HG03520 (cell line): ENCODE data around the gene SGCE.

ENCODE experiments used
- ATAC-seq: cut with Tn5 transposase; IDR thresholded peaks from one replicate; pipeline ENCODE4 v1.9.1; 2021; ENCODE audit warnings: mild to moderate bottlenecking, moderate library complexity; ENCODE audit not compliant: unreplicated experiment

SGCE gene

GRCh38 chr7:94660006-94660405, 4.1 kb upstream of the SGCE start:
- no peak for ATAC-seq

GRCh38 chr7:94658826-94659225, 2.9 kb upstream of the SGCE start:
- ATAC-seq, result no peak

GRCh38 chr7:94657771-94658693, 2.1 kb upstream of the SGCE start:
- peak; percentile 84 for ATAC-seq

- no peak for ATAC-seq
These were observed 1.2 kb upstream of the SGCE start for GRCh38 chr7:94656925-94657731.

- ATAC-seq, result no peak
These were observed 658 bp upstream of the SGCE start for GRCh38 chr7:94656658-94656924.

GRCh38 chr7:94655126-94655847, 646 bp downstream of the SGCE start:
- ATAC-seq, result no peak

- no peak for ATAC-seq
These were observed 1.2 kb downstream of the SGCE start for GRCh38 chr7:94654783-94655125.

GRCh38 chr7:94650147-94651051, 5.5 kb downstream of the SGCE start:
- no peak for ATAC-seq

GRCh38 chr7:94649450-94649849, 6.5 kb downstream of the SGCE start:
- peak; percentile 70 for ATAC-seq

GRCh38 chr7:94648731-94649130, 7.2 kb downstream of the SGCE start:
- ATAC-seq, result no peak

- ATAC-seq, result no peak
These were observed 8.6 kb downstream of the SGCE start for GRCh38 chr7:94647295-94647694.

GRCh38 chr7:94643771-94644545, 12.0 kb downstream of the SGCE start:
- ATAC-seq, result no peak

GRCh38 chr7:94642838-94643653, 12.9 kb downstream of the SGCE start:
- ATAC-seq, result no peak

GRCh38 chr7:94639384-94639783, 16.5 kb downstream of the SGCE start:
- ATAC-seq, result no peak

- ATAC-seq, result no peak
These were observed 20.2 kb downstream of the SGCE start for GRCh38 chr7:94635687-94636086.

- ATAC-seq, result no peak
These were observed 21.4 kb downstream of the SGCE start for GRCh38 chr7:94634502-94634901.

GRCh38 chr7:94633687-94634086, 22.2 kb downstream of the SGCE start:
- no peak for ATAC-seq

- no peak for ATAC-seq
These were observed 23.0 kb downstream of the SGCE start for GRCh38 chr7:94633014-94633341.

GRCh38 chr7:94632338-94633013, 23.5 kb downstream of the SGCE start:
- peak; percentile 60 for ATAC-seq
